Stimulated activated naive CD8-positive, alpha-beta T cell treated with anti-CD3 and anti-CD28 coated beads, Interleukin-15, amount 100 ng/mL, for 72 hours (primary cell): ENCODE measurements around the gene KBTBD3.
A peak's percentile ranks its signal among the peaks of the same experiment; 100 is the strongest.
"Not testable (repeated sequence)": the region's sequence is repeated elsewhere in the genome, so short reads cannot be mapped to it uniquely, and the experiment has no call there.

Experiments used
- ATAC-seq: fragments of 150-1000 bp; cut with Tn5 transposase; 2 replicates; pipeline ENCODE4 v1.10.0; 2021; ENCODE audit warnings: mild to moderate bottlenecking, moderate library complexity
- DNase-seq, 2 donors: peaks; one replicate each; pipeline ENCODE4 v3.0.0; 2021 to 2022
- H3K27ac Mint-ChIP-seq, 2 donors: one replicate each; pipeline ENCODE4 v1.8.0; 2022; ENCODE audit warnings: mild to moderate bottlenecking in 2 of 2, mixed read lengths in 2 of 2, moderate library complexity in 2 of 2
- H3K27me3 Mint-ChIP-seq: one replicate; pipeline ENCODE4 v1.8.0; 2022; ENCODE audit warnings: mixed read lengths
- H3K4me1 Mint-ChIP-seq: one replicate; pipeline ENCODE4 v1.8.0; 2022; ENCODE audit warnings: mild to moderate bottlenecking, mixed read lengths
- H3K4me3 Mint-ChIP-seq, 2 donors: one replicate each; pipeline ENCODE4 v1.8.0; 2022; ENCODE audit warnings: mild to moderate bottlenecking in 2 of 2, mixed read lengths in 2 of 2, moderate library complexity in 1 of 2
- H3K9me3 Mint-ChIP-seq, 2 donors: one replicate each; pipeline ENCODE4 v1.8.0; 2022; ENCODE audit warnings: mixed read lengths in 2 of 2

Gene KBTBD3

DNA sequence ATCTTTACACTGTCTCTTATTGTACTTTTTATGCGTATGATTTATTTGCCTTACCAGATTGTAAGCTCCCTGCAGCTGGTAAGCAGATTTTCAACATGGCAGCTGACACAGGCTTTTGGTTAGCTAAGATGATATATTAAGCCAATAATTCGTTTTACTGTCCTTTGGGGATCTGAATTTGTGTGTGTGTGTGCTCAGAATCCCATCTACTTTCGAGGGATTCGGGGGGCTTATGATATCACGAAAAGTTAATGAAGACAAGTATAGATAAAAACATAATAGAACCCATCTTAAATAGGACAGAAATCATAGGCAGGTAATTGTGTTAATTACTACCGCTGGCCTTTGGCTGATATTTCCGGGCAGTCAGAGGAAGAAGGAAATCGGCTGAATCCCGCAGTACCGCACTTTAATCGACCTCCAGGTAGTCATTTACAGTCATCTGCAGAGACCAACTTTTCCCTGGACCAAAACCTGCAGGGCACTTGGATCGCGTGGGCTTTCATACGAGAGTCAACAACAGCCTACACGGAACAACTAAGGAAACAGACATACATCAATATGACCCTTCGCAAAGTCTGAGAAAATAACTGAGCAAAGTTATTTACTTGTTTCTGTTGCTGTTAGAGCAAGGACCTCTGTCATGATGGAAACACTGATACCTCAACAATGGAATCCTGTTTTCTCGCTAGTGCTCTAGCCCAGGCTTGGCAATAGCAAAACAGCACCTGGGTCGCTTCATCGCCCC lies 802 bp downstream of the KBTBD3 start:
- peaks cover 42% of the 10 kb centered on the region for H3K4me1 Mint-ChIP-seq
- no peaks in the 10 kb centered on the region for H3K9me3 Mint-ChIP-seq
- peak overlapping the region; percentile 96 to 97 for H3K4me3 Mint-ChIP-seq
- H3K27me3 Mint-ChIP-seq: no peaks in the 10 kb centered on the region
- no peak for DNase-seq
- H3K27ac Mint-ChIP-seq: peak overlapping the region; percentile 71 to 97
- no peak for ATAC-seq

DNA sequence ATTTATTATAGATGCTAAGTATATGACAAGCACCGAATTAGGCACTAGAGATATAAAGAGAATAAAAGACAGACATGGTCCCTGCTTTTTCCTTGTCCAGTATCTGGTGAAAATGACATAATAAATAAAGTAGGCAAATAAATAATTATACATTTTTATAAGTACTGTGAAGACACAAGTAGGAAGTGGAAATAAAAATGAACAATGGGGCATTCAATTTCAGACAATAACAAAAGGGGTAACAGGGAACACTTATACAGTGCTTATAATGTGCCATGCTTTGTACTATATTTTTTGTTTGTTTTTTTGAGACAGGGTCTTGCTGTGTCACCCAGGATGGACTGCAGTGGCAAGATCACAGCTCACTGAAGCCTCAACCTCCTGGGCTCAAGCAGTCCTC lies 4.3 kb downstream of the KBTBD3 start:
- H3K27me3 Mint-ChIP-seq: no peaks in the 10 kb centered on the region
- no peak for ATAC-seq
- DNase-seq: no peak
- no peak overlapping the region for H3K4me3 Mint-ChIP-seq
- peaks cover 22% of the 10 kb centered on the region for H3K4me1 Mint-ChIP-seq
- no peak overlapping the region for H3K27ac Mint-ChIP-seq
- H3K9me3 Mint-ChIP-seq: no peaks in the 10 kb centered on the region

DNA sequence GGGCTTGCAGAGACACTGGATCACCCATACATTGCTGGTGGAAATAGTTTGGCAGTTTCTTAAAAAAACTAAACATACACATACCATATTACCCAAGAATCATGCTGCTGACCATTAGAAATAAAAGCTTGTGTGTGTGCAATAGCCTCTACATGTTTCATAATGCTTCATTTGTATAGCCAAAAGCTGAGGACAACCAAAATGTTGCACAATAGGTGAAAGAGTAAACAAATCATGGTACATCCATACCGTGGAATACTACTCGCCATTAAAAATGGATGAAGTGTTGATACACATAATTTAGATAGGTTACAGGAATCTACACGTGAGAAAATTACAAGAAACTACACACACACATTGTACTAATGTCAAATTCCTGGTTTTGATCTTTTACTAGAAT lies 6.5 kb downstream of the KBTBD3 start:
- Mint-ChIP-seq H3K27ac (no peak overlapping the region), H3K4me1 (peaks cover 19% of the 10 kb centered on the region), H3K27me3 (no peaks in the 10 kb centered on the region), H3K9me3 (no peaks in the 10 kb centered on the region), H3K4me3 (no peak overlapping the region)
- ATAC-seq (no peak), DNase-seq (no peak)

DNA sequence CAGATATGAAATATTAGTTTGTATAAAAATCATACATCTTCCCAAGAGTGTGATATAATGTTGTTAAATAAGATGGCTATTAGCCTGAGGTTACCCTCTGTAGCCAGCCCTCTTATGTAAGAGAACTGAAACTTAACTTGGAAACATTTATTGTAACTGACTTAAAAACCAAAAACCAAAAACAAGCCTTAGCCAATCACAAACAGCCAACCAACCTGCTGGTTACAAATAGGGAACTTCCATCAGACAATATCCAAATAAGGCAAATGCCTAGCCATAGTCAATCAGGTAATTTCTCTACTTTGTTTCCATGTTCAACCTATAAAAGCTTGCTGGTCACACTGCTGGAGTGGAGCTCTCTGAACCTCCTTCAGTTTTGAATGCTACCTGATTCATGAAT lies 14.1 kb downstream of the KBTBD3 start:
- Mint-ChIP-seq H3K4me1 (peaks cover 14% of the 10 kb centered on the region), H3K4me3 (peak overlapping the region in 1 of 2 donors; percentile 57), H3K9me3 (no peaks in the 10 kb centered on the region), H3K27me3 (no peaks in the 10 kb centered on the region), H3K27ac (peak overlapping the region in 1 of 2 donors; percentile 19)
- peak in 1 of 2 donors; percentile 26 for DNase-seq
- peak; percentile 91 for ATAC-seq

DNA sequence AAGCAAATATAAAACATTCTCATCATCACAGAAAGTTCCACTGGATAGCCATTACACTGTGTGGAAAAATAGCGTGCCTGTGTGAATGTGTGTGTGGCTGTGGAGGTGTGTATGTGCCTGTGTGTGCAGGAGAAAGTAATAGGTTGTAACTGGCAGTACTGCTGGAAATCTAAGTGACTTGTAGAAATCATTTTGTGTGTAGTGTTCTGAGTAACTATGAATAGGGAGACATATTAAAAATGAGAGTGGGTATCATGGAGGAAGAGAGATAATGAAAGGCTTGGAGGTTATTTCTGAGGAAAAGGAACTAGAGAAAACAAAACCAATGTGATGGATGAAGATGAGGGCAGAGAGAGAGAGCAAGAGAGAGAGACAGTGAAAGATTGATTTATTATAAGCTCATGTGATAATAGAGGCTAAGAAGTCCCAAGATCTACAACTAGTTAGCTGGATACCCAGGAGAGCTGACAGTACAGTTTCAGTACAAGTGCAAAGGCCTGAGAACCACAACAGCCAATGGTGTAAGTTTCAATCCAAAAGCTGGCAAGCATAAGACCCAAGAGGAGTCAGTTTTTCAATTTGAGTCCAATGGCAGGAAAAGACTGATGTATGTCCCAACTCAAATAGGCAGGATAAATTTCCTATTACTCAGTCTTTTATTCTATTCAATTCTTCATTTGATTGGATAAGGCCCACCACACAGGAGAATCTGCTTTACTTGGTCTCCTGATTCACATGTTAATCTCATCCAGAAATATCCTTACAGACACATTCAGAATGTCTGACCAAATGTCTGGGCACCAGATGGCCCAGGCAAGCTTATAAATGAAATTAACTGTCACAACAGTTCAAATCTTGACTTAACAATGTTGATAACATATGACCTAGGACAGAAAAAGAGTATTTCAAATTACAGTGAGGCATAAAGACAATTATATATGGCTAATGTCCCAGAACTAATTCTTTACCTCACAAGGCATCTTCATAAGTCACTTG lies 14.9 kb downstream of the KBTBD3 start:
- H3K27ac Mint-ChIP-seq: peak overlapping the region; percentile 35 to 86
- DNase-seq: no peak
- H3K27me3 Mint-ChIP-seq: no peaks in the 10 kb centered on the region
- H3K4me3 Mint-ChIP-seq: peak overlapping the region in 1 of 2 donors; percentile 48
- H3K9me3 Mint-ChIP-seq: no peaks in the 10 kb centered on the region
- ATAC-seq: peak; percentile 65
- H3K4me1 Mint-ChIP-seq: peaks cover 14% of the 10 kb centered on the region

DNA sequence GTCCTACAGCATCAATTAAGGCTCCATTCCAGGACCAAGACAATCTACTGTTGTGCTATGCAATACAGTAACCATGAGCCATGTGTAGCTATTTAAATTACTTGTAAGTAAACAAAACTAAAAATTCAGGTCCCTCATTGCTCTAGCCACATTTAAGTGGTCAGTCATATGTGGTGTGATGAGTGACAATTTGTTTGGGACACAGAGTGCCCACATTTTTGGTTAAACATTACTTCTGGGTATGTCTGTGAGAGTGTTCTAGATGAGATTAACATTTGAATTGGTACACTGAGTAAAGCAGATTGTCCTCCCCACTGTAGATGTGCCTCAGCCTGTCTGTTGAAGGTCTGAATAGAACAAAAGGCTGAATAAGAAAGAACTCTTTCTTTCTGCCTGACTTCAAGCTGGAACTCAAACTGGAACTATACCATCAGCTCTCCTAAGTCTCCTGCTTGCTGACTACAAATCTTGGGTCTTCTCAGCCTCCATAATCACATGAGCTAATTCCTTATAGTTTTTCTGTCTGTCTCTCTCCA lies 15.8 kb downstream of the KBTBD3 start:
- no peak overlapping the region for H3K4me3 Mint-ChIP-seq

DNA sequence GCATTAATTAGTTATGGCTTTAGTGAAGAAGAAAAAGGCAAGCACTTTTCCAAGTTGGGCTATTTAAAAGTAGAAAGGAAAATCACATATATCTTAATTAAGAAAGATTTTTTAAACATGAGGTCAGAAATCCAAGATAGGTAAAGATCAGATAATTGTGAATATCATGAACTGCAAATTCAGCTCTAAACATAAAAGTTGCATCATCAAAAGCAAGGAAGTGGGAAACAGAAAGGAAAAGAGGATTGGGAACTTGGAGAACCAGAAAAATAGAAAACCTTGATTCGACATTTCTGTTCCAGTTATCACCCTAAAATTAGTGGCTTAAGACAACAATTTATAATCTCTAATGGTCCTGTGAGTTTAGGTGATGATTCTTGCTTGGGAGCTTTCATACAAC lies 17.5 kb downstream of the KBTBD3 start:
- no peaks in the 10 kb centered on the region for H3K27me3 Mint-ChIP-seq
- H3K27ac Mint-ChIP-seq: no peak overlapping the region
- ATAC-seq: no peak
- no peaks in the 10 kb centered on the region for H3K9me3 Mint-ChIP-seq
- DNase-seq: no peak
- peaks cover 20% of the 10 kb centered on the region for H3K4me1 Mint-ChIP-seq
- no peak overlapping the region for H3K4me3 Mint-ChIP-seq

More for the DNA sequence above, 15.8 kb downstream of the KBTBD3 start:
- H3K27me3 Mint-ChIP-seq: no peaks in the 10 kb centered on the region
- H3K27ac Mint-ChIP-seq: peak overlapping the region in 1 of 2 donors; percentile 33
- ATAC-seq (no peak), DNase-seq (no peak)
- H3K4me1 Mint-ChIP-seq: peaks cover 20% of the 10 kb centered on the region
- H3K9me3 Mint-ChIP-seq: no peaks in the 10 kb centered on the region

DNA sequence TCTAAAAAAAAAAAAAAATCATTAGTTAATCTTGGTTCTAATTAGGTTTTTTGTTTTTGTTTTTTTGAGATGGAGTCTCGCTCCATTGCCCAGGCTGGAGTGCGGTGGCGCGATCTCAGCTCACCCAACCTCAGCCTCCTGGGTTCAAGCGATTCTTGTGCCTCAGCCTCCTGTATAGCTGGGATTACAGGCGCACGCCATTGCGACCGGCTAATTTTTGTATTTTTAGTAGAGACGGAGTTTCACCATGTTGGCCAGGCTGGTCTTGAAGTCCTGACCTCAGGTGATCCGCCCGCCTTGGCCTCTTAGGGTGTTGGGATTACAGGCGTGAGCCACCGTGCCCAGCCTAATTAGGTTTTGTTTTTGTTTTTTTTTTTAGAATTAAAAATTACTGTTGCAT lies 18.8 kb downstream of the KBTBD3 start:
- peaks cover 20% of the 10 kb centered on the region for H3K4me1 Mint-ChIP-seq
- not testable (repeated sequence) for H3K4me3 Mint-ChIP-seq, DNase-seq, H3K27me3 Mint-ChIP-seq, H3K27ac Mint-ChIP-seq, ATAC-seq, H3K9me3 Mint-ChIP-seq

DNA sequence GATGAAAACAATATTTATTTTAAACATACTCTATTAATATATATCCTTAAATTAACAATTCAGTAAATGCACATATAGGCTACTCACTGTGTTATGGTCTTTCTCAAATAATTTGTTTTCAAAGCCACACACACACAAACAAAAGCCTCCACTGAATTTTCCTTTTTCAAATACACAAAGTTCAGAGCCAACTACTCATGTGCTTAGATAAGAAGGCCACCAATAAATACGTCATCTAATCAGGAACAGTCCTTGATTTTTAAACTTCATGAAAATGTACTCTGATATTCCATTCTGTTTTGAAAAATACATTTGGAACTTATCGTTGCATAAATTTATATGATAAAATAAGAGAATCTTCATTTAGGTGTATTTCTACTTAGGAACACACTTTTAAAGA lies 26.0 kb downstream of the KBTBD3 start:
- no peaks in the 10 kb centered on the region for H3K27me3 Mint-ChIP-seq
- H3K27ac Mint-ChIP-seq: no peak overlapping the region
- no peaks in the 10 kb centered on the region for H3K9me3 Mint-ChIP-seq
- no peak overlapping the region for H3K4me3 Mint-ChIP-seq
- DNase-seq (no peak), ATAC-seq (no peak)
- no peaks in the 10 kb centered on the region for H3K4me1 Mint-ChIP-seq

DNA sequence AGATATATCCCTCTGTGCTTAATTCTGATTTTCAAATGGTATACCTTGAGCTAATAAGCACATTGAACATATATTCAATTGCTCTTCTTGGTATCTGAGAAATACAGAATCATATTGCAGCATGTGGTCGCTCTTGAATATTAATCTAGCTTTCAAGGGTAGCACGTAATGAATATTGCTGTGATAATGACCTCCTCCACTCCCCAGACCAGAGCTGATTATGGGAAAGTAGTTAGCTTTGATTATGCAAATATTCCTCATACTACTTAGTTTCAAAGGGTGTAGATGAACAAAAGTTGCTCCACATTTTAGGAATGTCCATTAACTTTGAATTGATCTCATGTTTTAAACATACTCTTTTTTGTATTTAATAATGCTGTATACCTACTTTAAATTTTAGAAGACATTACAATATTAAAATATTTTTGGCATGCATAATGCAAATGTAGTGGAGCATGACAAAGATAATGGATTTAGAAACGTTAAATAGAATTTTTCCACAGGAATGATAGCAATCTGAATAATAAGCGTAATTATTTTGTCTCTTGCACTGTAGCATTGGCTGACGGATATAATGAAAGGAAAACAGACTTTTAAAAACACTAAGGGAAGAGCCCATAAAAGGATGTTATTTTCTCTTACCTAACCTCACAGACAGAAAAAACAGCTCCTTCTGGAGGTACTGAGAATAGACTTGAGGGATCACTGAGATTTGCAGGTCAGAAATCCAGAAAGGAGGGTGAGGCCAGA lies 27.2 kb downstream of the KBTBD3 start:
- no peaks in the 10 kb centered on the region for H3K27me3 Mint-ChIP-seq
- no peak for ATAC-seq
- no peaks in the 10 kb centered on the region for H3K9me3 Mint-ChIP-seq
- no peak for DNase-seq
- H3K4me3 Mint-ChIP-seq: no peak overlapping the region
- no peak overlapping the region for H3K27ac Mint-ChIP-seq
- H3K4me1 Mint-ChIP-seq: no peaks in the 10 kb centered on the region

DNA sequence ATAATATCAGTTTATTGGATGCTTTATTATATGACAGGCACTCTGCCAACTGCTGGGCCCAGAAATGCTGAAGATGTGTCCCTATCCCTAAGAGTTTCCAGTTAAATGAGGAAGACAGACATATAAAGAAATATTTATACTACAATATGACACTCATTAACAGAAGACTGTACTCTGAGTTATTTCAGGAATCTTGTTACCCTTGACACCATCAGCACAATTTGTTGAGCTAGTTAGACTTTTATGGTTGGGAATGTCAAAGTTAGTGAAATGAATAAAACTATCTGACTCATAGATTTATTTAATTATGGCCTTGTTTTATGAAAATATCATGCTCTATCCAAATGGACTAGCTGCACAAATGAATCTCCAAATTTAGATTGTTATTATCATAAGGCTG lies 29.5 kb downstream of the KBTBD3 start:
- ATAC-seq: no peak
- Mint-ChIP-seq H3K4me3 (no peak overlapping the region), H3K27me3 (no peaks in the 10 kb centered on the region), H3K27ac (no peak overlapping the region), H3K9me3 (no peaks in the 10 kb centered on the region), H3K4me1 (no peaks in the 10 kb centered on the region)
- no peak for DNase-seq

DNA sequence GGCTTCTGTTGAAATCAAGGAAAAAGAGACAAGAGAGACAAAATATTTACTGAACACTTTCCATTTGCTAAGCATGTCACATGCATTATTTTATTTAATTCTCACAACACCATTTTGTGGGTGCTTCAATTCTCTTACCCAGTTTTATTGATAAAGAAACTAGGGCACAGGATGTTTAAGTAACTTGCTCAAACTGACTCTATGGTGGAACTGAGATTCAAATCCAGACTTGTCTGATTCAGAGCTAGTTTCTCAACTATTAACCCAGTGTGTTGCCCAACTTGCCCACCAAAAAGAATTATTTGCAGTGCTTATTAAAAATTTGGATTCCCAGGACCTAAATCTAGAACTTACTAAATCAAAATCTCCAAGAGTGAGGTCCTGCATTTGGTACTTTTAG lies 33.6 kb downstream of the KBTBD3 start:
- H3K9me3 Mint-ChIP-seq: no peaks in the 10 kb centered on the region
- H3K4me3 Mint-ChIP-seq: no peak overlapping the region
- H3K27ac Mint-ChIP-seq: no peak overlapping the region
- no peak for ATAC-seq
- DNase-seq: no peak
- peaks cover 6% of the 10 kb centered on the region for H3K27me3 Mint-ChIP-seq
- no peaks in the 10 kb centered on the region for H3K4me1 Mint-ChIP-seq

DNA sequence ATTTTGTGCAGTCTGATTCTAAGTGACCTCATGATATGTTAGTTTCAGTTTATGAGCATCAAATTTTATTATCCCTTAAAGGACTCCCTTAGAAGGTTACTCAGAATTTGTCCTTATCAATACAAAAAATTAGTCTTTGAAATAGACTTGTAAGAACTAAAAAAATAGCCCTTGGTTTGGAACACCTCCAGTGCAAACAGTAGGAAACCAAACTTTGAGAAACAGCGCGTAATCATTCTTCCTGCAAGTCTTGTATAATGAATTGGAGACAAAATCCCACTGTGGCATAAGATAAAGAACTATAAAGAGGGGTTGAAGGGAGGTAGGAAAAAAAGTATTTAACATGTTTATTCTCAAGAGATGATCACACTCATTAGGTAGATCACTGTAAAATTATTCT lies 44.3 kb downstream of the KBTBD3 start:
- H3K4me1 Mint-ChIP-seq: no peaks in the 10 kb centered on the region
- no peak for ATAC-seq
- H3K27me3 Mint-ChIP-seq: peaks cover 62% of the 10 kb centered on the region
- DNase-seq: no peak
- H3K4me3 Mint-ChIP-seq: no peak overlapping the region
- peaks cover 0 to under 1% of the 10 kb centered on the region in 2 donors for H3K9me3 Mint-ChIP-seq
- no peak overlapping the region for H3K27ac Mint-ChIP-seq

DNA sequence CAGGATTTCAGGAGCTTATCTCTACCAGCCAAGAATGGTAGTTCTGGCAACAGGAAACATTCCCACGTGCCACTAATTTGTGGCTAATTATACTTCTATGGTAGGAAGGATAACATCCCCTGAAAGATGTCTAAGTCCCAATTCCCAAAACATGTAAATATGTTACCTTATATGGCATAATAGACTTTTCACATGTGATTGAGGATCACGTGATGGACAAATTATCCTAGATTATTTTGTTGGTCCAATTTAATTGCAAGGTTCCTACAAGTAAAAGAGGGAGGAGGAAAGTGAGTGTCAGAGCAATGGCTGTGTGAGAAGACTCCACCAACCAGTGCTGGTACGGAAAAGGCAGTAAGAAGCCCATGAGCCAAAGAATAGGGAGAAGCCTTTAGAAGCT lies 45.2 kb downstream of the KBTBD3 start:
- no peak overlapping the region for H3K4me3 Mint-ChIP-seq
- H3K27ac Mint-ChIP-seq: no peak overlapping the region
- peaks cover 66% of the 10 kb centered on the region for H3K27me3 Mint-ChIP-seq
- H3K4me1 Mint-ChIP-seq: no peaks in the 10 kb centered on the region
- ATAC-seq (no peak), DNase-seq (no peak)
- peaks cover 8 to 10% of the 10 kb centered on the region in 2 donors for H3K9me3 Mint-ChIP-seq

DNA sequence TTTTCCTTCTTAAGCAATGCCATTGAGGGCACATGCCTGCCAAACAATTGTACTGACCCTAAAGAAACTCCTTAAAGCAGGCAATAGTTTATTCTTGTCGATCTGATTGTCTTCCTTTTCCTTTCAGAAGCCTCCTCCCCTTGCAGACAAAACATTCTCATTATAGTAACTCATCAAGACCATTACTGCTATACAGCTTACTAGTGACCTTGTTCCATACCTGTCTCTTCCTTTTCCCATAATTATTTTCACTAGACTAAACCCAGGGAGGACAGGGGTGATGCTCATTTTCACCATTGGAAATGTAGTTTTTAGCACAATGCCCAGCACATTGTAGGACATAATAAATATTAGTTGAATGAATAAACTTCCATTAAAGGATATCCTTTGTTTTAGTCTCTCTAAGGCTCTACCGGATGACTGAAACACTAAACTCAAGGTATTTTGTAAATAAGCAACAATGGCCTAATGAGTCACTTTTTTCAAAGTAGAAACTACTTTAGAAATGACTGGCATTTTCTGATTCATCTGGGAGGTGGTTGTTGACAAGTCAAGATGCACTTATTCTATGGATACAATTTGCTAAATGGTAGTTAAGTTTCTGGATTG lies 45.8 kb downstream of the KBTBD3 start:
- DNase-seq: no peak
- Mint-ChIP-seq H3K27ac (peak overlapping the region in 1 of 2 donors; percentile 59), H3K4me3 (no peak overlapping the region), H3K4me1 (no peaks in the 10 kb centered on the region), H3K9me3 (peaks cover 10 to 12% of the 10 kb centered on the region in 2 donors), H3K27me3 (peaks cover 68% of the 10 kb centered on the region)
- peak; percentile 53 for ATAC-seq
